KOPT-K1 (cell line): ENCODE measurements around the gene HACD4.

ENCODE experiments used
- H3K27ac ChIP-seq: fragments of 200-600 bp; sonication (generic); 2 replicates; pipeline ENCODE4 v1.5.1; 2016; ENCODE audit warnings: antibody characterized with exemption, mild to moderate bottlenecking, low read depth, low read length; ENCODE audit not compliant: poor library complexity, severe bottlenecking
- H3K36me3 ChIP-seq: fragments of 200-600 bp; sonication (generic); 2 replicates; pipeline ENCODE4 v1.5.1; 2017; ENCODE audit warnings: antibody characterized with exemption, mild to moderate bottlenecking, low read length, moderate library complexity; ENCODE audit not compliant: insufficient read depth
- H3K9me3 ChIP-seq: fragments of 200-600 bp; sonication (generic); 2 replicates; pipeline ENCODE4 v1.5.1; 2017; ENCODE audit warnings: antibody characterized with exemption, low read length, mild to moderate bottlenecking; ENCODE audit not compliant: insufficient read depth, poor library complexity, severe bottlenecking

Gene HACD4

DNA sequence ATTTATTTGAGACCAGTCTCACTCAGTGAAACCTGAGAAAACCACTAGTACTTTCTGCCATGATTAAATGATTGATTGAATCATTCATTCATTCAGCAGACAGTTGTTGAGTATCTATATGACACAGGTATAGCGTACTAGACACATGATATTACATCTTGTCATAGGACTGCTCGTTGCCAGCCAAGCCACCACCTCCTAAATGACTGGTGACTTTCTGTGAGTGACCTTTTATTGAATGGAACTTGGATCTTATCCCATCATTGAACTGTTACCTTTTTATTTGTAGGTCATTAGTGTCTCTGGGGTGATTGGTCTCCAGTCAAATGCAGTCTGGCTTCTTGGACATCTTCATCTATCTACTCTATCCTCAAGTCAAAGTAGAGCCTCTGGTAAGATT, 80.7 kb downstream of the HACD4 start:
- Histone ChIP-seq H3K27ac (no peak overlapping the region), H3K36me3 (peaks cover 29% of the 10 kb centered on the region), H3K9me3 (no peaks in the 10 kb centered on the region)
